Smooth muscle cell (in vitro differentiated cells): ENCODE data around the gene ATPAF2. TPM values are rescaled to one million over a fixed set of nuclear protein-coding genes. Genes with fewer than 3 reads are reported as not detected.

ENCODE experiments used
- DNase-seq: peaks from one replicate; lab custom pipeline; 2025; ENCODE audit not compliant: unreplicated experiment; lab: John Stamatoyannopoulos, UW
- H2AFZ ChIP-seq: fragments of 200-600 bp; sonication (generic); 2 replicates; pipeline ENCODE4 v1.6.0; 2016; ENCODE audit warnings: antibody characterized with exemption, low read depth, mild to moderate bottlenecking
- H3F3A ChIP-seq: fragments of 200-600 bp; sonication (generic); 2 replicates; pipeline ENCODE4 v1.6.0; 2017; ENCODE audit warnings: antibody characterized with exemption, low read depth
- H3K27ac ChIP-seq: fragments of 200-600 bp; sonication (generic); 2 replicates; pipeline ENCODE4 v1.5.1; 2016; ENCODE audit warnings: low read depth, mild to moderate bottlenecking
- H3K27me3 ChIP-seq: fragments of 200-600 bp; sonication (generic); 2 replicates; pipeline ENCODE4 v1.6.1; 2016; ENCODE audit warnings: low read depth, mild to moderate bottlenecking
- H3K36me3 ChIP-seq: fragments of 200-600 bp; sonication (generic); 2 replicates; pipeline ENCODE4 v1.5.1; 2016; ENCODE audit warnings: low read depth
- H3K4me1 ChIP-seq: fragments of 200-600 bp; sonication (generic); 2 replicates; pipeline ENCODE4 v1.5.1; 2016; ENCODE audit warnings: low read depth
- H3K4me2 ChIP-seq: fragments of 200-600 bp; sonication (generic); 2 replicates; pipeline ENCODE4 v1.6.0; 2016; ENCODE audit warnings: mild to moderate bottlenecking
- H3K4me3 ChIP-seq: fragments of 200-600 bp; sonication (generic); 2 replicates; pipeline ENCODE4 v1.5.1; 2016; ENCODE audit warnings: mild to moderate bottlenecking
- H3K79me2 ChIP-seq: fragments of 200-600 bp; sonication (generic); 2 replicates; pipeline ENCODE4 v1.6.0; 2016; ENCODE audit warnings: low read depth, mild to moderate bottlenecking
- H3K9ac ChIP-seq: fragments of 200-600 bp; sonication (generic); 2 replicates; pipeline ENCODE4 v1.6.0; 2016; ENCODE audit warnings: low read depth
- H3K9me3 ChIP-seq: fragments of 200-600 bp; sonication (generic); replicated peaks from 2 replicates; pipeline ENCODE4 v1.5.1; 2016; ENCODE audit warnings: low read depth
- H4K20me1 ChIP-seq: fragments of 200-600 bp; sonication (generic); 2 replicates; pipeline ENCODE4 v1.6.0; 2016; ENCODE audit warnings: low read depth
- CTCF ChIP-seq: fragments of 200-600 bp; sonication (generic); IDR thresholded peaks from 2 replicates; pipeline ENCODE4 v1.5.1; 2017; ENCODE audit warnings: borderline replicate concordance, mild to moderate bottlenecking, antibody characterized with exemption; ENCODE audit not compliant: insufficient read depth, poor library complexity, severe bottlenecking
- WGBS: methylation state at CpG from one replicate; pipeline ENCODE4 v1.1.7; 2016; ENCODE audit warnings: low lambda C conversion rate; 5-methylcytosine and 5-hydroxymethylcytosine counted together
- polyA plus RNA-seq: library from polyadenylated mRNA; unstranded; fragments of >200 nt; fragmentation: Nextera tagmentation; extraction: Ambion mirVana; gene quantifications from 2 replicates; pipeline ENCODE4 v1.2.1, GENCODE V29; 2016
- total RNA-seq: library from RNA; depleted of rRNA; stranded (reverse); fragments of >200 nt; gene quantifications from 2 replicates; pipeline ENCODE4 v1.2.3, GENCODE V29; 2014

Gene ATPAF2
- total and polyA plus RNA-seq, 2 experiments from 2014 or later: 31.0 to 32.3 TPM

DNA sequence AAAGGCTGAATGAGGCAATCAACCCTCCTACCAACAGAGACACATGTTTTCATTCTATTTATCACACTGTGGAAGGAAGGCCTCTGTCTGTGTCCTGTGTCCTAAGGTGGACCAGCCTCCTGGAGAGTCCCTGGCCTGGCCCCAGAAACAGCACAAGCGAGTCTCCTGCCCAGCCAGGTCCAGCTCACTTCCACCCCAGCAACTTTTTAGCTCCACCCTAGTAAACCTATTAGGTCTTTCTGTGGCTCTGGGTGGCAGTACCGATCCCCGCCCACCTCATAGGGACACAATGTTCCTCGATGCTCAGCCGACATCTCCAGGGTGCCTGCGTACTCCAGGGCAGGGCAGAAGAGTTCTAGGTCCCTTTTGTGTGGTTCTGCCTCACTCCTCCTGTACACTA lies 55.6 kb downstream of the ATPAF2 start:
- H3K4me3 ChIP-seq: no peak overlapping the region
- H4K20me1 ChIP-seq: no peaks in the 10 kb centered on the region
- no peaks in the 10 kb centered on the region for H3K9me3 ChIP-seq
- no peak for DNase-seq
- TF ChIP-seq CTCF: no peak
- H3K27ac ChIP-seq: no peak overlapping the region
- no peaks in the 10 kb centered on the region for H3K36me3 ChIP-seq
- H3K4me2 ChIP-seq: no peak overlapping the region
- no peak overlapping the region for H3K9ac ChIP-seq
- no peaks in the 10 kb centered on the region for H3K27me3 ChIP-seq
- no peaks in the 10 kb centered on the region for H3K4me1 ChIP-seq
- H3F3A ChIP-seq: no peaks in the 10 kb centered on the region
- no peak overlapping the region for H2AFZ ChIP-seq
- 84% methylated on average over 6 of the region's 6 CpGs for WGBS
- no peaks in the 10 kb centered on the region for H3K79me2 ChIP-seq

DNA sequence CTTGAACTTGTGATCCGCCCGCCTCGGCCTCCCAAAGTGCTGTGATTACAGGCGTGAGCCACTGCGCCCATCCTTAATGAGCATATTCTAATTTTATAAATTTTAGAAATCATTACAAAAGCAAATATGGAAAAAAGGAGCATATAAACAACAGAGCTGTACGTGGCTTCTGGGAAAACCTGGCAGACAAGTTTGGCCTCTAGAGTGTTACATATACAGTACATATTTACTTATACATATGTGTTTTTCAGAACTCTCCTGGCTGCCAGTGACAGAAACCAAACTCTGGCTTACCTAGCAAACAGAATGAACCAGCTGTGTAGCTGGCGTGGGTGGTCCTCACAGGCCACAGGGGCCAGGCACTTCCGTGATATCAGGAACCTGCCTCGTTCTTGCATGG lies 56.2 kb downstream of the ATPAF2 start:
- DNase-seq: no peak
- WGBS: 93% methylated on average over 9 of the region's 9 CpGs
- Histone ChIP-seq H3K9me3 (no peaks in the 10 kb centered on the region), H3K4me1 (no peaks in the 10 kb centered on the region), H3F3A (no peaks in the 10 kb centered on the region), H3K4me3 (no peak overlapping the region), H4K20me1 (no peaks in the 10 kb centered on the region), H3K9ac (no peak overlapping the region), H3K27ac (no peak overlapping the region), H2AFZ (no peak overlapping the region), H3K27me3 (no peaks in the 10 kb centered on the region), H3K79me2 (no peaks in the 10 kb centered on the region), H3K36me3 (no peaks in the 10 kb centered on the region), H3K4me2 (no peak overlapping the region)
- TF ChIP-seq CTCF: no peak

DNA sequence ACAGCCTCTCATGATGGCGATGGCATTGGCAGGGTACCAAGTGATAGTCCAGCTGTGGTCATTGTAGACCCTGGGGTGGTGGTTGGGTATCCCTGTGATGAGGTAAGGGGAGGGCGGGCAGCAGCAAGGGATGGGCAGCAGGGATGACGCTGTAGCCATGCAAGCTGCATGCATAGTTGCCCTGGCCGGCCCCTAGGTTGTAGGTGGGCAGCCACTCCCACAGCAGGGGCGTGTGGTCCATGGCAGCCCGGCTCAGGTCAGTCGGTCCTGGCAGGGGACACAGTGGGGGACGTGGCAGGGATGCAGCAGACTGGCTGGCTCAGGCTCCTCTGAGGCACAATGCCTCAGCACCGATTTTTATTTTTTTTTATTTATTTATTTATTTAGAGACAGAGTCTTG lies 57.6 kb downstream of the ATPAF2 start:
- no peaks in the 10 kb centered on the region for H4K20me1 ChIP-seq
- no peak overlapping the region for H3K27ac ChIP-seq
- 87% methylated on average over 9 of the region's 9 CpGs for WGBS
- no peak overlapping the region for H2AFZ ChIP-seq
- no peak for TF ChIP-seq CTCF
- no peak overlapping the region for H3K4me2 ChIP-seq
- H3K4me1 ChIP-seq: no peaks in the 10 kb centered on the region
- H3F3A ChIP-seq: no peaks in the 10 kb centered on the region
- no peak overlapping the region for H3K9ac ChIP-seq
- H3K27me3 ChIP-seq: no peaks in the 10 kb centered on the region
- no peaks in the 10 kb centered on the region for H3K9me3 ChIP-seq
- no peaks in the 10 kb centered on the region for H3K36me3 ChIP-seq
- no peak overlapping the region for H3K4me3 ChIP-seq
- DNase-seq: no peak
- H3K79me2 ChIP-seq: no peaks in the 10 kb centered on the region

DNA sequence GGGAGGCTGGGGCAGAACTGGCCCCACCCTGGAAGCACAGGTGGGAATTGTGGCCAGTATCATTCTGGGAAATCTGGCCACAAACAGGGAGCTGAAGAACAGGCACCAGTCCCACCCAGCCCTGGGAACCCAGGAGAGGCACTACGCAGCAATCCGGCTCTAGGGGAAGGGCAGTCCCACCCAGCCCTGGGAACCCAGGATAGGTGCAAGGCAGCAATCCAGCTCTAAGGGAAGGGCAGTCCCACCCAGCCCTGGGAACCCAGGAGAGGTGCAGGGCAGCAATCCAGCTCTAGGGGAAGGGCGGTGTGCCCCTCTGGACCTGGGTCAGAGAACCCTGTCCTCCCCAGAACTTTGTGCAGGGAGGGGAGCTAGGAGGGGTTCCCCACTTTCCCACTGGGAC lies 59.2 kb downstream of the ATPAF2 start:
- WGBS: 65% methylated on average over 3 of the region's 3 CpGs

More for the DNA sequence above, 59.2 kb downstream of the ATPAF2 start:
- no peak overlapping the region for H3K9ac ChIP-seq
- no peak overlapping the region for H3K27ac ChIP-seq
- no peaks in the 10 kb centered on the region for H3K27me3 ChIP-seq
- H2AFZ ChIP-seq: no peak overlapping the region
- H3K4me3 ChIP-seq: no peak overlapping the region
- TF ChIP-seq CTCF: no peak
- no peaks in the 10 kb centered on the region for H4K20me1 ChIP-seq
- H3K4me2 ChIP-seq: no peak overlapping the region
- H3K9me3 ChIP-seq: no peaks in the 10 kb centered on the region
- H3F3A ChIP-seq: no peaks in the 10 kb centered on the region
- no peak for DNase-seq
- no peaks in the 10 kb centered on the region for H3K79me2 ChIP-seq
- H3K36me3 ChIP-seq: no peaks in the 10 kb centered on the region
- H3K4me1 ChIP-seq: no peaks in the 10 kb centered on the region
